Common myeloid progenitor, CD34-positive (primary cell): ENCODE measurements around the gene CCNQ.

Experiments
- CTCF ChIA-PET: fragments of 350-600 bp; sonication (Branson Sonifier 250); formaldehyde crosslinking; loops from one replicate; lab custom pipeline; 2021; ENCODE audit warnings: antibody characterized with exemption; lab: Charles Lee
- POLR2A ChIA-PET: fragments of 350-600 bp; sonication (Branson Sonifier 250); formaldehyde crosslinking; loops from one replicate; lab custom pipeline; 2021; ENCODE audit warnings: antibody characterized with exemption; lab: Charles Lee
- DNase-seq, 3 donors: peaks; one replicate each; pipeline versions ENCODE4 v3.0.0 to v3.0.0-alpha.2; 2013
- H3K27ac ChIP-seq, 2 experiments: 1 replicate in 1 of 2; 2 replicates in 1 of 2; pipeline ENCODE4 v1.7.0; 2013; ENCODE audit warnings: inconsistent platforms in 2 of 2, low read length in 2 of 2, mild to moderate bottlenecking in 2 of 2, low read depth in 1 of 2, moderate library complexity in 1 of 2; ENCODE audit not compliant: severe bottlenecking in 2 of 2, insufficient read depth in 1 of 2, poor library complexity in 1 of 2
- H3K27me3 ChIP-seq, 5 experiments: replicated peaks in 2 of 5; 1 replicate in 3 of 5; 2 replicates in 2 of 5; pipeline versions ENCODE4 v1.6.1 to v1.7.0; 2013; ENCODE audit warnings: low read length in 4 of 5, mild to moderate bottlenecking in 2 of 5, moderate library complexity in 2 of 5, inconsistent platforms in 1 of 5; ENCODE audit not compliant: insufficient read depth in 5 of 5, control insufficient read depth in 4 of 5
- H3K36me3 ChIP-seq, 4 experiments: 1 replicate in 2 of 4; 2 replicates in 2 of 4; pipeline versions ENCODE4 v1.6.1 to v1.7.0; 2013; ENCODE audit warnings: low read length in 3 of 4, control low read depth in 1 of 4, mild to moderate bottlenecking in 1 of 4; ENCODE audit not compliant: control insufficient read depth in 4 of 4, insufficient read depth in 4 of 4
- H3K4me1 ChIP-seq, 4 experiments: 1 replicate in 3 of 4; 2 replicates in 1 of 4; pipeline versions ENCODE4 v1.6.1 to v1.7.1; 2013; ENCODE audit warnings: low read length in 3 of 4, mild to moderate bottlenecking in 3 of 4, control low read depth in 1 of 4, inconsistent platforms in 1 of 4, moderate library complexity in 1 of 4; ENCODE audit not compliant: control insufficient read depth in 4 of 4, insufficient read depth in 4 of 4; ENCODE audit errors: control extremely low read depth in 1 of 4
- H3K4me3 ChIP-seq, 7 experiments: 1 replicate in 4 of 7; 2 replicates in 3 of 7; pipeline versions ENCODE4 v1.5.1 to v1.7.0; 2013; ENCODE audit warnings: mild to moderate bottlenecking in 7 of 7, low read length in 6 of 7, moderate library complexity in 6 of 7, inconsistent platforms in 2 of 7, low read depth in 2 of 7, control low read depth in 1 of 7; ENCODE audit not compliant: insufficient read depth in 4 of 7, control insufficient read depth in 1 of 7; ENCODE audit errors: extremely low read depth in 1 of 7
- H3K9me3 ChIP-seq, 5 experiments: 1 replicate in 4 of 5; 2 replicates in 1 of 5; pipeline versions ENCODE4 v1.6.1 to v1.7.1; 2013; ENCODE audit warnings: low read length in 4 of 5, mild to moderate bottlenecking in 2 of 5, inconsistent platforms in 1 of 5, low read depth in 1 of 5, moderate library complexity in 1 of 5; ENCODE audit not compliant: control insufficient read depth in 4 of 5, insufficient read depth in 2 of 5; ENCODE audit errors: control extremely low read depth in 1 of 5
- WGBS: methylation state at CpG from one replicate; pipeline ENCODE4 v1.1.5; 2013; ENCODE audit not compliant: insufficient coverage; 5-methylcytosine and 5-hydroxymethylcytosine counted together

CCNQ gene

GRCh38 chrX:153583433-153583832 lies 15.5 kb downstream of the CCNQ start:
- CTCF ChIA-PET, result interaction anchor here (1.2 to 1.3 kb wide), 2 partner anchors 26 to 28 kb away, joined by 3 read pairs; no protein-coding TSS in a partner anchor
- no peaks in the 10 kb centered on the region for H3K9me3 ChIP-seq
- POLR2A ChIA-PET, result no interaction called here

GRCh38 chrX:153582896-153583295 lies 16.0 kb downstream of the CCNQ start:
- Histone ChIP-seq H3K27me3 (peaks cover 0 to 21% (median 0%) of the 10 kb centered on the region in 5 experiments), H3K4me1 (peaks cover 0 to 21% (median 15%) of the 10 kb centered on the region in 4 experiments), H3K36me3 (peaks cover 0 to 8% (median 5%) of the 10 kb centered on the region in 4 experiments), H3K27ac (no peak overlapping the region), H3K4me3 (peak overlapping the region in 1 of 7 experiments; percentile 48), H3K9me3 (no peaks in the 10 kb centered on the region)
- POLR2A ChIA-PET, result no interaction called here
- DNase-seq, result peak; percentile 78 to 93 (median 92)
- 30% methylated on average over 12 of the region's 13 CpGs for WGBS
- CTCF ChIA-PET, result interaction anchor here (1.2 to 1.3 kb wide), 2 partner anchors 27 to 28 kb away, joined by 3 read pairs; no protein-coding TSS in a partner anchor

More at GRCh38 chrX:153583433-153583832, 15.5 kb downstream of the CCNQ start:
- Histone ChIP-seq H3K27ac (no peak overlapping the region), H3K4me1 (peaks cover 0 to 21% (median 15%) of the 10 kb centered on the region in 4 experiments), H3K4me3 (no peak overlapping the region), H3K36me3 (peaks cover 0 to 12% (median 6%) of the 10 kb centered on the region in 4 experiments), H3K27me3 (peaks cover 0 to 21% (median 0%) of the 10 kb centered on the region in 5 experiments)
- WGBS, result 64% methylated on average over 2 of the region's 2 CpGs
- DNase-seq, result no peak

GRCh38 chrX:153580700-153581386 lies 18.1 kb downstream of the CCNQ start:
- Histone ChIP-seq H3K9me3 (no peaks in the 10 kb centered on the region), H3K4me3 (no peak overlapping the region), H3K4me1 (peaks cover 0 to 21% (median 15%) of the 10 kb centered on the region in 4 experiments), H3K36me3 (peaks cover 0 to 5% (median 0%) of the 10 kb centered on the region in 4 experiments), H3K27me3 (peaks cover 0 to 23% (median 0%) of the 10 kb centered on the region in 5 experiments), H3K27ac (no peak overlapping the region)
- no peak for DNase-seq
- WGBS, result 79% methylated on average over 8 of the region's 14 CpGs
- POLR2A ChIA-PET, result no interaction called here
- CTCF ChIA-PET, result no interaction called here

DNA sequence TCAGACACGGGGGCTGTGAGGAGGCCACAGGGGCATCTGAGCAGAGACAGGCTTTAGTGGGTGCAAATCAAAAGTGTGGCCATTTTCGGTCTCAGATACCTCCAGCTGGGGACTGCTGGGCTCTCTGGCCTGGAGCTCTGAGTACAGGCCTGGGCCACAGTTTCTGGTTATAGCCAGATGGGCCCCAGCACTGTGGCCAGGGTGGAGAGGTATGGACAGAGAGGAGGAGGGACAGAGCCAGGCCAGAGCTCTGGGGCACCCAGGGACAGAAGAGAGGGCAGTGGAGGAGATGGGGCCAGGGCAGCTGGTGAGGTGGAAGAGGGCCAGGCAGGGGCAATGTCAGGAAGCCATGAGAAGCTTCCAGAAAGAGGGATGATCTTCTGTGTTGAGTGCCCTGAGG lies 20.1 kb downstream of the CCNQ start:
- H3K27me3 ChIP-seq, result peaks cover 0 to 23% (median 0%) of the 10 kb centered on the region in 5 experiments
- H3K27ac ChIP-seq, result no peak overlapping the region
- H3K4me3 ChIP-seq, result no peak overlapping the region
- CTCF ChIA-PET, result interaction anchor here (1.1 to 2.7 kb wide), 4 partner anchors 10 to 88 kb away, joined by 3 to 10 read pairs (median 4); no protein-coding TSS in a partner anchor
- H3K36me3 ChIP-seq, result no peaks in the 10 kb centered on the region
- WGBS, result 80% methylated on average over 2 of the region's 2 CpGs
- peaks cover 0 to 19% (median 14%) of the 10 kb centered on the region in 4 experiments for H3K4me1 ChIP-seq
- no peak for DNase-seq
- H3K9me3 ChIP-seq, result no peaks in the 10 kb centered on the region
- POLR2A ChIA-PET, result no interaction called here

GRCh38 chrX:153578200-153578835 lies 20.6 kb downstream of the CCNQ start:
- ChIA-PET POLR2A (no interaction called here), CTCF (interaction anchor here (0.8 to 2.7 kb wide), 7 partner anchors 10 to 89 kb away, joined by 3 to 10 read pairs (median 4); no protein-coding TSS in a partner anchor)
- Histone ChIP-seq H3K27me3 (peaks cover 0 to 23% (median 0%) of the 10 kb centered on the region in 5 experiments), H3K36me3 (no peaks in the 10 kb centered on the region), H3K4me1 (peaks cover 0 to 13% (median 8%) of the 10 kb centered on the region in 4 experiments), H3K9me3 (no peaks in the 10 kb centered on the region), H3K27ac (no peak overlapping the region), H3K4me3 (no peak overlapping the region)
- no peak for DNase-seq
- WGBS, result 90% methylated on average over 15 of the region's 18 CpGs

DNA sequence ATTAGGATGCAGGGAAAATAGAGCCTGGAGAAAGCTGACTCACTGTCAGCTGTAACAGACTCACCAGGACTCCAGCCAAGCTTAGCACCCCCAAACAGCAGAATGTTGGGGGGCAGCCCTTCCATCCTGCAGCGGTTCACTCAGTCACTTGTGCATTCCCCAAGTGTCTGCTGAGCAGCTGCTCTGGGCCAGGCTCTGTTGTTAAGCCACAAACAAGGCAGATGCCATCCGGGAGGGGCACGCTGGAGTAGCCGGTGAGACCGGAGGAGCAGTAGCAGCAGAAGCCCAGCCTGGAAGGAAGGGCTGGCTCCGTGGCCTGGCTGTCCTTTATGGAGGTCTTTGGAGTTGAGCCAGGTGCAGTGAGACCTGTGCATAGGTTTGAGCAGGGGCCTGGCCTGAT lies 22.0 kb downstream of the CCNQ start:
- Histone ChIP-seq H3K9me3 (no peaks in the 10 kb centered on the region), H3K27ac (no peak overlapping the region), H3K27me3 (peaks cover 0 to 20% (median 0%) of the 10 kb centered on the region in 5 experiments), H3K36me3 (no peaks in the 10 kb centered on the region), H3K4me3 (no peak overlapping the region), H3K4me1 (peaks cover 0 to 3% (median 1%) of the 10 kb centered on the region in 4 experiments)
- WGBS, result 89% methylated on average over 6 of the region's 6 CpGs
- POLR2A ChIA-PET, result no interaction called here
- no peak for DNase-seq
- CTCF ChIA-PET, result interaction anchor here (1.1 to 2.7 kb wide), 4 partner anchors 27 to 90 kb away, joined by 3 to 10 read pairs (median 4); no protein-coding TSS in a partner anchor
